ENCODE results near the gene PLPPR4. TPM values are rescaled to one million over a fixed set of nuclear protein-coding genes. Genes with fewer than 3 reads are reported as not detected.

The PLPPR4 gene
- total RNA-seq, 2 donors from 2014 or later = not detected

- Mint-ChIP-seq H3K9me3 (peaks cover 5 to 6% of the 10 kb centered on the region in 2 donors), H3K27ac (no peak overlapping the region), H3K36me3 (no peaks in the 10 kb centered on the region)
- DNase-seq (ENCODE audit: low spot score in 2 of 2) (no peak), ATAC-seq (no peak)
Observed at GRCh38 chr1:99306056-99306455, 41.8 kb downstream of the PLPPR4 start.

DNA sequence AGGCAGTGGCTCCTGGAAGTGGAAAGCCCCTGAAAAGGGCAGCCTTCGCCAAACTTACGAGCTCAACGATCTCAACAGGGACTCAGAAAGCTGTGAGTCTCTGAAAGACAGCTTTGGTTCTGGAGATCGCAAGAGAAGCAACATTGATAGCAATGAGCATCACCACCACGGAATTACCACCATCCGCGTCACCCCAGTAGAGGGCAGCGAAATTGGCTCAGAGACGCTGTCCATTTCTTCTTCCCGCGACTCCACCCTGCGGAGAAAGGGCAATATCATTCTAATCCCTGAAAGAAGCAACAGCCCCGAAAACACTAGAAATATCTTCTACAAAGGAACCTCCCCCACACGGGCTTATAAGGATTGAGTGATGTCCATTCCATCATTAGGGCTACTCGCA is 42.4 kb downstream of the PLPPR4 start:
- no peaks in the 10 kb centered on the region for H3K36me3 Mint-ChIP-seq
- no peak for DNase-seq (ENCODE audit: low spot score in 2 of 2)
- H3K9me3 Mint-ChIP-seq = peaks cover 5 to 6% of the 10 kb centered on the region in 2 donors
- no peak overlapping the region for H3K27ac Mint-ChIP-seq
- no peak for ATAC-seq

DNA sequence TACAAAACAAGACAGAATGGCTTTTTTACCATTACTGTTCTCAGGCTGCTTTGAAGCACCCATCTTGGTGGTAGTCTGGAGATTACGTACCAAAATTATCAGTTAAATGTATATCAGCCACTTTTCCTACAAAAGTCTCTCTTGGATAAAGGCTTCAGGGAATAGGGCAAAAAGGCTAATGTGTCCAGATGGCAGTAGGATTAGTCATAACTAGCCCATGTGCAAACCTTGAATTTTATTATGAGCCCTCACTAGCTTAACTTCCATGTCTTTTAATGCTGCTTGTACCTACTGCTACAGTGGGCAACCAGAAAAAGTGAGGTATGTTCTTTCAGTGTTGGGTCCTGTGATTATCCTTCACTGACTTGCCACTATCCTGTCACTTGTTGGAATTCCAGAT is 51.0 kb downstream of the PLPPR4 start:
- Mint-ChIP-seq H3K36me3 (no peaks in the 10 kb centered on the region), H3K27ac (no peak overlapping the region), H3K9me3 (no peaks in the 10 kb centered on the region)
- DNase-seq (ENCODE audit: low spot score in 2 of 2) (no peak), ATAC-seq (no peak)

- ATAC-seq = no peak
- no peaks in the 10 kb centered on the region for H3K36me3 Mint-ChIP-seq
- H3K9me3 Mint-ChIP-seq = no peaks in the 10 kb centered on the region
- H3K27ac Mint-ChIP-seq = no peak overlapping the region
- no peak for DNase-seq (ENCODE audit: low spot score in 2 of 2)
Observed at GRCh38 chr1:99326215-99326949, 62.1 kb downstream of the PLPPR4 start.

DNA sequence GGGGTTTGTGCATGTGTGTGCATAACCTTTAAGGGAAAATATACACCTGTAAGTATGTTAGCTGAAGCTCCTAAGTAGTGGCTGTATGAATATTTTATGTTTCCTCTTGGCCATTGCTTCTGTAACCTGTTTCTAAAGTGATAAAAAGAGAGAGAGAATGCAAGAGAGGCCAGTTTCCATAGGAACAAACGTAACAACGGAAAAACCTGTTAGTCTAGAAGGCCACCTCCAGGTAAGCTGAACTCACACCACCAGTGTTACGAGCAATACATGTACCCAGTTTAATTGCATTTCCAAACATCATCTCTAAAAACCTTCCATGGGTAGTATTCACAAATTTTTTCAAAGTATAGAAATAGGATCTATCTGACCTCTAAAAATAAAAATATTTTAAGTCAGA is 63.1 kb downstream of the PLPPR4 start:
- Mint-ChIP-seq H3K27ac (no peak overlapping the region), H3K9me3 (no peaks in the 10 kb centered on the region), H3K36me3 (no peaks in the 10 kb centered on the region)
- no peak for ATAC-seq
- DNase-seq (ENCODE audit: low spot score in 2 of 2) = no peak

DNA sequence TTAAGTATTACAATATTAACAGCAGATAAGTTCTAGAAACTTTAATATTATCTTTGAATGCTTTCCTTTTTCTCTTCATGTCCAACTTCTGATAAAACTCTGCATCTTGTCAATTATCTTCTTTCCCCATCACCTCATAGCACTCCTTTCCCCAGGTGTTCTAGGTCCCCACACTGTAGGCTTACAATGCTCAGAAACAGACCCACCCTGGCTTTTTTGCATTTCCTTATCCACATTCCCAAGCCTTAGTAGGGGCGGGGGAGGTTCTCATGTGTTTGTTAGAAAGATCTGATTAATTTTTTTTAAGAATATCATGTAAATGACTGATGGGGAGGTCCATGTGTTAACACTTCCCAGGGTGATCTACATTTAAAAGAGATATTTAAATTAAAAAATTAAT is 63.9 kb downstream of the PLPPR4 start:
- no peak for DNase-seq (ENCODE audit: low spot score in 2 of 2)
- Mint-ChIP-seq H3K27ac (no peak overlapping the region), H3K36me3 (no peaks in the 10 kb centered on the region), H3K9me3 (no peaks in the 10 kb centered on the region)
- no peak for ATAC-seq

DNA sequence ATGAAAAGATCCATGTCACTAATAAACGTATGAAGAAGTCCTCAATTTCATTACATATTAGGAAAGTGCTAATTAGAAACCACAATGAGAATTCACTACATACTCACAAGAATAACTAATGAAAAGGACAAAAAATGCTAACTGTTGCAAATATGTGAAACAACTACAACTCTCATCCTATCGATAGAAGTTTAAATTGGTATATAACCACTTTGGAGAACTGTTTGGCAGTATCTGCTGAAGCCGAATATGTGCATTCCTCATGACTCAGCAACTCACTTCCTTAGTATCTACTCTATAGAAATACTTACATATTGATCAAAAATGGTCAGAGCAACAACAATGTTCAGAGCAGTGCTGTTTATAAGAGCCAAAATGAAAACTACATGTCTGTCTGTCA is 66.8 kb downstream of the PLPPR4 start:
- DNase-seq (ENCODE audit: low spot score in 2 of 2) (no peak), ATAC-seq (no peak)
- H3K36me3 Mint-ChIP-seq = no peaks in the 10 kb centered on the region
- no peaks in the 10 kb centered on the region for H3K9me3 Mint-ChIP-seq
- no peak overlapping the region for H3K27ac Mint-ChIP-seq

DNA sequence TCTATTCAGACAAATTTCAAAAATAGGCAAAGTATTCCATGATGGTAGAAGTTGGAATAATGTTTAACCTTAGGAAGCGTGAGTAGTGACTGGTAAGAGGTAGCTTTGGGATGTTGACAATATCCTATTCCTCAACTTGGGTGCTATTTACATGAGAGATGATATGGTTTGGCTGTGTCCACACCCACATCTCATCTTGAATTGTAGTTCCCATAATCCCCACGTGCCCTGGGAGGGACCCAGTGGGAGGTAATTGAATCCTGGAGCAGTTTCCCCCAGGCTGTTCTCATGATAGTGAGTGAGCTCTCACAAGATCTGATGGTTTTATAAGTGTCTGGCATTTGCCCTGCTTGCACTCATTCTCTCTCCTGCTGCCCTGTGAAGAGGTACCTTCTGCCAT is 67.3 kb downstream of the PLPPR4 start:
- no peak for ATAC-seq
- DNase-seq (ENCODE audit: low spot score in 2 of 2) = no peak
- H3K36me3 Mint-ChIP-seq = no peaks in the 10 kb centered on the region
- no peaks in the 10 kb centered on the region for H3K9me3 Mint-ChIP-seq
- no peak overlapping the region for H3K27ac Mint-ChIP-seq

- ATAC-seq = no peak
- Mint-ChIP-seq H3K9me3 (no peaks in the 10 kb centered on the region), H3K36me3 (no peaks in the 10 kb centered on the region), H3K27ac (no peak overlapping the region)
- DNase-seq (ENCODE audit: low spot score in 2 of 2) = no peak
Observed at GRCh38 chr1:99332561-99332960, 68.3 kb downstream of the PLPPR4 start.

- no peak overlapping the region for H3K27ac Mint-ChIP-seq
Observed at GRCh38 chr1:99334991-99335390, 70.7 kb downstream of the PLPPR4 start.

GRCh38 chr1:99347041-99347684 is 82.9 kb downstream of the PLPPR4 start:
- ATAC-seq (no peak), DNase-seq (ENCODE audit: low spot score in 2 of 2) (no peak)
- Mint-ChIP-seq H3K27ac (no peak overlapping the region), H3K36me3 (no peaks in the 10 kb centered on the region), H3K9me3 (peaks cover 4 to 5% of the 10 kb centered on the region in 2 donors)

More at GRCh38 chr1:99334991-99335390, 70.7 kb downstream of the PLPPR4 start:
- H3K9me3 Mint-ChIP-seq = no peaks in the 10 kb centered on the region
- DNase-seq (ENCODE audit: low spot score in 2 of 2) = no peak
- H3K36me3 Mint-ChIP-seq = no peaks in the 10 kb centered on the region
- ATAC-seq = no peak

- no peaks in the 10 kb centered on the region for H3K9me3 Mint-ChIP-seq
- no peak for ATAC-seq
- no peaks in the 10 kb centered on the region for H3K36me3 Mint-ChIP-seq
- DNase-seq (ENCODE audit: low spot score in 2 of 2) = no peak
- peak overlapping the region in 1 of 2 donors; percentile 77 for H3K27ac Mint-ChIP-seq
Observed at GRCh38 chr1:99348397-99349132, 84.3 kb downstream of the PLPPR4 start.

DNA sequence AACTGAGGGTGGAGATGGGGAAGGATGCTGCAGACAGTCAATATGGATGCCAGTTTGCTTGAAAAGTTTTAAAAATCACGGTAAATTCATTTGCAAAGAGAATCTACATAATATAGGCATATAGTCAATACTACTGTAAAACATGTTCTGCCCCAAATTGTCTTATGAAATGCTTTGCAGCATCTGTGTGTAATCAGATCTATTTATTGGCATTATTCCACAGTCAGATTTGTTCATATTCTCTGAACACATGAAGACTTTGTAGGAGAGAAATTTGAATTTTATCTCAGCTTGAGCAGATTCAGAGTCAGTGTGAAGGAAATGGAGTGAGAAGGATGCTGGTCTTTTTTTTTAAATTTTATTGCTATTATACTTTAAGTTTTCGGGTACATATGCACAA is 88.5 kb downstream of the PLPPR4 start:
- Mint-ChIP-seq H3K9me3 (no peaks in the 10 kb centered on the region), H3K36me3 (no peaks in the 10 kb centered on the region), H3K27ac (no peak overlapping the region)
- no peak for DNase-seq (ENCODE audit: low spot score in 2 of 2)
- ATAC-seq = no peak

DNA sequence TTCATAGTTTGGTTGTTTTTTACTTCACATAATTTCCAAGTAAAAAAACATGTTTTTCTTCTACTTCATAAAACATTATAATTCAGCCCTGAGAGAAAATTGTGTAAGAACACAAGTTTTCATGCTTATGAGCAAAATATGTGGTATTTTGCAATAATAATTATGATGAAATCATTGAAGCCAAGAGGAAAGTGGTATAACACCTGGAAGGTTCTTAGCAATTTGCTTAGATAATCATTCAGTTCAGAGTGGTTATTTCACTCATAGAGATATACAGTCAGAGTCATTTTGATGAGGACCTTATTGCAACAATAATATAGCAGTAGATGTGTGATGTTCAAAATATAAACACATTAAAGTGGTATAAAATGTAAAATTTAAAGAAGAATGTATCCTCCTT is 94.5 kb downstream of the PLPPR4 start:
- no peaks in the 10 kb centered on the region for H3K36me3 Mint-ChIP-seq
- no peak overlapping the region for H3K27ac Mint-ChIP-seq
- ATAC-seq (no peak), DNase-seq (ENCODE audit: low spot score in 2 of 2) (no peak)
- no peaks in the 10 kb centered on the region for H3K9me3 Mint-ChIP-seq
